ENCODE measurements around the gene ARAP2. TPM values are rescaled to one million over a fixed set of nuclear protein-coding genes. Genes with fewer than 3 reads are reported as not detected.
A peak's percentile ranks its signal among the peaks of the same experiment; 100 is the strongest.

ARAP2 gene
- total RNA-seq, 3 donors from 2014 or later (not counting 1 experiment from before 2014, with no cell fraction given), result 199 to 295 (median 270) TPM

- Mint-ChIP-seq H3K27ac (no peak overlapping the region), H3K4me3 (no peak overlapping the region), H3K36me3 (no peaks in the 10 kb centered on the region), H3K4me1 (peaks cover 32 to 43% of the 10 kb centered on the region in 2 donors), H3K27me3 (ENCODE audit: low read depth in 2 of 2) (no peaks in the 10 kb centered on the region), H3K9me3 (no peaks in the 10 kb centered on the region)
- Histone ChIP-seq H3K9me3 (ENCODE audit: control insufficient read depth, insufficient read depth, low read length) (no peaks in the 10 kb centered on the region), H3K4me3 (ENCODE audit: low read length) (no peak overlapping the region), H3K27ac (ENCODE audit: low read length) (no peak overlapping the region), H3K36me3 (ENCODE audit: control insufficient read depth, insufficient read depth, low read length) (peaks cover 27% of the 10 kb centered on the region), H3K27me3 (ENCODE audit: control insufficient read depth, insufficient read depth, low read length) (no peaks in the 10 kb centered on the region), H3K4me1 (ENCODE audit: control insufficient read depth, insufficient read depth, low read length) (peaks cover 13% of the 10 kb centered on the region)
- 100% methylated on average over 4 of the region's 4 CpGs for WGBS (ENCODE audit: insufficient coverage)
- intact Hi-C loops (cut with micrococcal nuclease), result no loop called here
- TF ChIP-seq CTCF (IDR thresholded peaks at IDR 0.05), result no peak
- DNase-seq (no peak), ATAC-seq (peak in 1 of 3 donors; percentile 20)
Measured at GRCh38 chr4:36198861-36199260, 45.5 kb downstream of the ARAP2 start.

DNA sequence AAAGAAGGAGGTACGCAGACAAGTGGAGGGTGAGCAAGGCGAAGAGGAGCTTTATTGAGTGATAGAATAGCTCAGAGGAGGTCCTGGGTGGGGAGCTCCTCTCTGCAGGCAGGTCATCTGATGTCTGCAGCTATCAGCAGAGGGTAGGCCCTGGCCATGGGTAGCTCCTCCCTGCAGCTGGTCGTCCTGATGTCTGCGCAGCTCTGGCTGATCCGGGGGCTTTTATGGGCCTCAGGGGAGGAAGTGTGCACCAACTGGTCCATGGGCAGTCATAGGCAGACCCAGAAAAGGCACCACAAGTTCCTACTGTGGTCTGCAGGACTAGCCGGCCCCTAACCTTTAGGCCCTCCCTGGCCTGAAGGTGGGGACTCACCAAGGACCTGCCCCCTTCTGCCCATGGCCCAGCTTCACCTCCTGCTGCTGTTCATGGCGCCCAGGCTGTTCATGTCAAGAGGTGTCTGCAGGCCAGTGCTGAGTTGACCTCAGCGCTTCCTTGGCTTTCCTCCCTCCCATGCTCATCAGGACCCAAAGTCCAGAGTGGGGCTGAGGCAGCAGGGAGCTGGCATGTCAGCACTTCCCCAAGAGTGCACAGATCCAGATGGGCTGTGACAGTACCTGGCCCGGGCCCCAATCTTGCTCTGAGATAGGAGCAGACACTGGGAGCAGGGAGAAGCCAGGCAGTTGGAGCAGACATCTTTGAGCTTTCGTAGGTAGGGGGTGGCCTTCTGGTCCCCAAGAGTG, 46.1 kb downstream of the ARAP2 start:
- Histone ChIP-seq H3K9me3 (ENCODE audit: control insufficient read depth, insufficient read depth, low read length) (no peaks in the 10 kb centered on the region), H3K27ac (ENCODE audit: low read length) (no peak overlapping the region), H3K4me1 (ENCODE audit: control insufficient read depth, insufficient read depth, low read length) (peaks cover 13% of the 10 kb centered on the region), H3K4me3 (ENCODE audit: low read length) (no peak overlapping the region), H3K36me3 (ENCODE audit: control insufficient read depth, insufficient read depth, low read length) (peaks cover 25% of the 10 kb centered on the region), H3K27me3 (ENCODE audit: control insufficient read depth, insufficient read depth, low read length) (no peaks in the 10 kb centered on the region)
- 94% methylated on average over 10 of the region's 10 CpGs for WGBS (ENCODE audit: insufficient coverage)
- DNase-seq (no peak), ATAC-seq (peak; percentile 15 to 30 (median 24))
- peaks cover 28 to 37% of the 10 kb centered on the region in 2 donors for H3K4me1 Mint-ChIP-seq
- no peak for TF ChIP-seq CTCF (IDR thresholded peaks at IDR 0.05)
- H3K27me3 Mint-ChIP-seq (ENCODE audit: low read depth in 2 of 2), result no peaks in the 10 kb centered on the region
- intact Hi-C loops (cut with micrococcal nuclease), result no loop called here
- H3K4me3 Mint-ChIP-seq, result no peak overlapping the region
- no peaks in the 10 kb centered on the region for H3K9me3 Mint-ChIP-seq
- no peak overlapping the region for H3K27ac Mint-ChIP-seq
- no peaks in the 10 kb centered on the region for H3K36me3 Mint-ChIP-seq

DNA sequence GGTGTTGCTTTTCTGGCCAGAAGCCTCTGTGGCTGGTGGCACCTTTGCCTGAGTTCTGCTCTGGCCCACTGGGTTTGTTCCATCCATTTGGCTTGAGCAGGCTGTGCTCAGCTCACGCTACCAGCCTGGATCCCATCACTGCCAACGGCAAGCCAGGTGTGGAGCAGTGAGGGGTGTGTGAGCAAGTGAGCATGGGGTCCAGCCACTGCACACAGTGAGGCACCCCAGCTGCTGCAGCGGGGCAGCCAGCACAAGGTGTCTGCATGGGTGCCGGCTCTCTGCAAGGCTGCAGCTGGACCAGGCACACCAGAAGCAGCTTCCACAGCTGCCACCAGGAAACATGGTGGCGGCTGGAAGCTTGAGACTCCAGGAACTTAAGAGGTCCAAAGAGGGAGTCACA, 46.8 kb downstream of the ARAP2 start:
- Mint-ChIP-seq H3K4me1 (peaks cover 30 to 39% of the 10 kb centered on the region in 2 donors), H3K9me3 (no peaks in the 10 kb centered on the region), H3K27me3 (ENCODE audit: low read depth in 2 of 2) (no peaks in the 10 kb centered on the region), H3K4me3 (no peak overlapping the region), H3K27ac (peak overlapping the region in 1 of 2 donors; percentile 29), H3K36me3 (no peaks in the 10 kb centered on the region)
- Histone ChIP-seq H3K4me3 (ENCODE audit: low read length) (no peak overlapping the region), H3K4me1 (ENCODE audit: control insufficient read depth, insufficient read depth, low read length) (peaks cover 17% of the 10 kb centered on the region), H3K27ac (ENCODE audit: low read length) (no peak overlapping the region), H3K36me3 (ENCODE audit: control insufficient read depth, insufficient read depth, low read length) (peaks cover 29% of the 10 kb centered on the region), H3K27me3 (ENCODE audit: control insufficient read depth, insufficient read depth, low read length) (no peaks in the 10 kb centered on the region), H3K9me3 (ENCODE audit: control insufficient read depth, insufficient read depth, low read length) (no peaks in the 10 kb centered on the region)
- DNase-seq (no peak), ATAC-seq (no peak)
- 95% methylated on average over 5 of the region's 5 CpGs for WGBS (ENCODE audit: insufficient coverage)
- no peak for TF ChIP-seq CTCF (IDR thresholded peaks at IDR 0.05)
- intact Hi-C loops (cut with micrococcal nuclease), result no loop called here

Data from natural killer cell (primary cell).